HepG2 (cell line): ENCODE measurements around the gene PPP2R1B. TPM values are rescaled to one million over a fixed set of nuclear protein-coding genes. Genes with fewer than 3 reads are reported as not detected.

Source experiments
- CENPT ChIP-seq: sonication (generic); formaldehyde crosslinking; IDR thresholded peaks from 2 replicates; pipeline ENCODE4 v1.8.0; 2022; ENCODE audit warnings: low read depth, mild to moderate bottlenecking, moderate library complexity, missing genetic modification reagents
- ELF1 ChIP-seq: sonication (generic); formaldehyde crosslinking; IDR thresholded peaks from 2 replicates; pipeline ENCODE4 v1.4.0; 2020; ENCODE audit warnings: missing genetic modification reagents
- HDAC1 ChIP-seq: sonication (generic); formaldehyde crosslinking; IDR thresholded peaks from 2 replicates; pipeline ENCODE4 v1.5.1; 2020; ENCODE audit warnings: mild to moderate bottlenecking, missing genetic modification reagents
- KDM1A ChIP-seq: IDR thresholded peaks from 2 replicates; pipeline ENCODE4 v1.6.1; 2016; ENCODE audit warnings: missing compliant biosample characterization
- MAFF ChIP-seq: IDR thresholded peaks from 2 replicates; pipeline ENCODE4 v1.6.1; 2011; ENCODE audit warnings: low read depth, low read length, improper control_type of control experiment
- MBD4 ChIP-seq: IDR thresholded peaks from 2 replicates; pipeline ENCODE4 v1.6.1; 2012; ENCODE audit warnings: low read length, inconsistent platforms, borderline replicate concordance
- RCOR2 ChIP-seq: IDR thresholded peaks from 2 replicates; pipeline ENCODE4 v1.6.1; 2016; ENCODE audit warnings: missing biosample characterization, missing genetic modification reagents
- ZMAT3 ChIP-seq: sonication (generic); formaldehyde crosslinking; conservative IDR thresholded peaks from 2 replicates; pipeline ENCODE4 v1.7.0; 2021; ENCODE audit warnings: missing genetic modification reagents
- polyA plus RNA-seq, 8 experiments: library from polyadenylated mRNA; depleted of rRNA in 3 of 8; stranded (reverse) in 7 of 8; unstranded in 1 of 8; fragments of >200 nt; fragmentation: Illumina TruSeq in 4 of 8; extraction: Trizol in 4 of 8; gene quantifications; 2 replicates each; pipeline versions ENCODE4 v1.2.1 to v1.2.3, GENCODE V29; 2011 to 2016; ENCODE audit warnings: low read depth in 4 of 8, missing spikeins in 1 of 8, mixed read lengths in 1 of 8; ENCODE audit not compliant: insufficient read depth in 1 of 8
- total RNA-seq, 5 experiments: library from RNA; depleted of rRNA; stranded (reverse); fragments of >200 nt; fragmentation: Illumina TruSeq; extraction: Trizol; gene quantifications; 2 replicates each; pipeline ENCODE4 v1.2.3, GENCODE V29; 2016; ENCODE audit warnings: low read depth in 1 of 5
- TF ChIP-seq, protein P1 (sequence below): sonication (generic); formaldehyde crosslinking; conservative IDR thresholded peaks from 2 replicates; pipeline ENCODE4 v1.8.0; 2022; ENCODE audit warnings: missing genetic modification reagents
- TF ChIP-seq, protein P2 (sequence below): sonication (generic); formaldehyde crosslinking; IDR thresholded peaks from 2 replicates; pipeline ENCODE4 v1.5.0; 2020; ENCODE audit warnings: mild to moderate bottlenecking, missing genetic modification reagents
- TF ChIP-seq, protein P3 (sequence below): sonication (generic); formaldehyde crosslinking; conservative IDR thresholded peaks from 2 replicates; pipeline ENCODE4 v1.8.0; 2022; ENCODE audit warnings: mild to moderate bottlenecking, moderate library complexity, missing genetic modification reagents
- TF ChIP-seq, protein P4 (sequence below): sonication (generic); formaldehyde crosslinking; IDR thresholded peaks from 2 replicates; pipeline ENCODE4 v1.4.0; 2020; ENCODE audit warnings: mild to moderate bottlenecking, missing genetic modification reagents
- TF ChIP-seq, protein P5 (sequence below): sonication (generic); formaldehyde crosslinking; IDR thresholded peaks from 2 replicates; pipeline ENCODE4 v1.9.0; 2022; ENCODE audit warnings: missing genetic modification reagents, mild to moderate bottlenecking, borderline replicate concordance
- TF ChIP-seq, protein P6 (sequence below): sonication (generic); formaldehyde crosslinking; IDR thresholded peaks from 2 replicates; pipeline ENCODE4 v1.5.1; 2020; ENCODE audit warnings: mild to moderate bottlenecking, missing genetic modification reagents, borderline replicate concordance

The PPP2R1B gene
- total and polyA plus RNA-seq, 2 of the 13 experiments (the other 11 are each of a cell fraction or from before 2014, with no cell fraction given) = 22.1 to 56.8 TPM

DNA sequence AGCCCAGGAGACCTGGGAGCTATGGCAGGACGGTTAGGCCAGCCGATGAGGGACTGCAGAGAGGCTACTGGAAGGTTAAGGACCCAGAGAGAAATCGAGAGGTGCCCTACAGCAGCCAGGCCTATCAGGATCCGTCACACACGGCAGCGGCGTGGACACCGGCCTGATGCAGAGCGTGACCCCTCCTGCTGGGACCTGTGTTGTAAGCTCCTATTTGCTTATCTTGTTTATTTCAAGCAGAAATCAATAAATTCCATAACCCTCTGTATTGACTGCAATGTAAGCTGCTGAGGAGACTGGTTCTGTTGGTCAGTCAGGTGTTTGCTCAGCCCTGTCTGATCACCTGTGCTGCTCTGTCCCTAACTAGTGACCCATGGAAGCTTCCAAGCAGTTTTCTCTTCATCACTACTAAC lies 39.9 kb downstream of the PPP2R1B start (continued):
- TF ChIP-seq, protein P1, sequence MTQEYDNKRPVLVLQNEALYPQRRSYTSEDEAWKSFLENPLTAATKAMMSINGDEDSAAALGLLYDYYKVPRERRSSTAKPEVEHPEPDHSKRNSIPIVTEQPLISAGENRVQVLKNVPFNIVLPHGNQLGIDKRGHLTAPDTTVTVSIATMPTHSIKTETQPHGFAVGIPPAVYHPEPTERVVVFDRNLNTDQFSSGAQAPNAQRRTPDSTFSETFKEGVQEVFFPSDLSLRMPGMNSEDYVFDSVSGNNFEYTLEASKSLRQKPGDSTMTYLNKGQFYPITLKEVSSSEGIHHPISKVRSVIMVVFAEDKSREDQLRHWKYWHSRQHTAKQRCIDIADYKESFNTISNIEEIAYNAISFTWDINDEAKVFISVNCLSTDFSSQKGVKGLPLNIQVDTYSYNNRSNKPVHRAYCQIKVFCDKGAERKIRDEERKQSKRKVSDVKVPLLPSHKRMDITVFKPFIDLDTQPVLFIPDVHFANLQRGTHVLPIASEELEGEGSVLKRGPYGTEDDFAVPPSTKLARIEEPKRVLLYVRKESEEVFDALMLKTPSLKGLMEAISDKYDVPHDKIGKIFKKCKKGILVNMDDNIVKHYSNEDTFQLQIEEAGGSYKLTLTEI = no peak
- TF ChIP-seq, protein P2, sequence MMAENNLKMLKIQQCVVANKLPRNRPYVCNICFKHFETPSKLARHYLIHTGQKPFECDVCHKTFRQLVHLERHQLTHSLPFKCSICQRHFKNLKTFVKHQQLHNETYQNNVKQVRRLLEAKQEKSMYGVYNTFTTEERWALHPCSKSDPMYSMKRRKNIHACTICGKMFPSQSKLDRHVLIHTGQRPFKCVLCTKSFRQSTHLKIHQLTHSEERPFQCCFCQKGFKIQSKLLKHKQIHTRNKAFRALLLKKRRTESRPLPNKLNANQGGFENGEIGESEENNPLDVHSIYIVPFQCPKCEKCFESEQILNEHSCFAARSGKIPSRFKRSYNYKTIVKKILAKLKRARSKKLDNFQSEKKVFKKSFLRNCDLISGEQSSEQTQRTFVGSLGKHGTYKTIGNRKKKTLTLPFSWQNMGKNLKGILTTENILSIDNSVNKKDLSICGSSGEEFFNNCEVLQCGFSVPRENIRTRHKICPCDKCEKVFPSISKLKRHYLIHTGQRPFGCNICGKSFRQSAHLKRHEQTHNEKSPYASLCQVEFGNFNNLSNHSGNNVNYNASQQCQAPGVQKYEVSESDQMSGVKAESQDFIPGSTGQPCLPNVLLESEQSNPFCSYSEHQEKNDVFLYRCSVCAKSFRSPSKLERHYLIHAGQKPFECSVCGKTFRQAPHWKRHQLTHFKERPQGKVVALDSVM = no peak
- TF ChIP-seq, protein P3, sequence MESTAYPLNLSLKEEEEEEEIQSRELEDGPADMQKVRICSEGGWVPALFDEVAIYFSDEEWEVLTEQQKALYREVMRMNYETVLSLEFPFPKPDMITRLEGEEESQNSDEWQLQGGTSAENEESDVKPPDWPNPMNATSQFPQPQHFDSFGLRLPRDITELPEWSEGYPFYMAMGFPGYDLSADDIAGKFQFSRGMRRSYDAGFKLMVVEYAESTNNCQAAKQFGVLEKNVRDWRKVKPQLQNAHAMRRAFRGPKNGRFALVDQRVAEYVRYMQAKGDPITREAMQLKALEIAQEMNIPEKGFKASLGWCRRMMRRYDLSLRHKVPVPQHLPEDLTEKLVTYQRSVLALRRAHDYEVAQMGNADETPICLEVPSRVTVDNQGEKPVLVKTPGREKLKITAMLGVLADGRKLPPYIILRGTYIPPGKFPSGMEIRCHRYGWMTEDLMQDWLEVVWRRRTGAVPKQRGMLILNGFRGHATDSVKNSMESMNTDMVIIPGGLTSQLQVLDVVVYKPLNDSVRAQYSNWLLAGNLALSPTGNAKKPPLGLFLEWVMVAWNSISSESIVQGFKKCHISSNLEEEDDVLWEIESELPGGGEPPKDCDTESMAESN (CRISPR knock-in tag) = no peak; the same call in 1 of the 2 replicates
- TF ChIP-seq, protein P4, sequence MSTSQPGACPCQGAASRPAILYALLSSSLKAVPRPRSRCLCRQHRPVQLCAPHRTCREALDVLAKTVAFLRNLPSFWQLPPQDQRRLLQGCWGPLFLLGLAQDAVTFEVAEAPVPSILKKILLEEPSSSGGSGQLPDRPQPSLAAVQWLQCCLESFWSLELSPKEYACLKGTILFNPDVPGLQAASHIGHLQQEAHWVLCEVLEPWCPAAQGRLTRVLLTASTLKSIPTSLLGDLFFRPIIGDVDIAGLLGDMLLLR (CRISPR knock-in tag) = no peak
- peak; percentile 57; the same call in 1 of the 2 replicates for TF ChIP-seq KDM1A
- peak; percentile 57 for TF ChIP-seq MAFF
- peak; percentile 75; the same call in 1 of the 2 replicates for TF ChIP-seq MBD4
- TF ChIP-seq, protein P5, sequence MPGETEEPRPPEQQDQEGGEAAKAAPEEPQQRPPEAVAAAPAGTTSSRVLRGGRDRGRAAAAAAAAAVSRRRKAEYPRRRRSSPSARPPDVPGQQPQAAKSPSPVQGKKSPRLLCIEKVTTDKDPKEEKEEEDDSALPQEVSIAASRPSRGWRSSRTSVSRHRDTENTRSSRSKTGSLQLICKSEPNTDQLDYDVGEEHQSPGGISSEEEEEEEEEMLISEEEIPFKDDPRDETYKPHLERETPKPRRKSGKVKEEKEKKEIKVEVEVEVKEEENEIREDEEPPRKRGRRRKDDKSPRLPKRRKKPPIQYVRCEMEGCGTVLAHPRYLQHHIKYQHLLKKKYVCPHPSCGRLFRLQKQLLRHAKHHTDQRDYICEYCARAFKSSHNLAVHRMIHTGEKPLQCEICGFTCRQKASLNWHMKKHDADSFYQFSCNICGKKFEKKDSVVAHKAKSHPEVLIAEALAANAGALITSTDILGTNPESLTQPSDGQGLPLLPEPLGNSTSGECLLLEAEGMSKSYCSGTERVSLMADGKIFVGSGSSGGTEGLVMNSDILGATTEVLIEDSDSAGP (CRISPR knock-in tag) = peak; percentile 61; the same call in 1 of the 2 replicates
- TF ChIP-seq, protein P6, sequence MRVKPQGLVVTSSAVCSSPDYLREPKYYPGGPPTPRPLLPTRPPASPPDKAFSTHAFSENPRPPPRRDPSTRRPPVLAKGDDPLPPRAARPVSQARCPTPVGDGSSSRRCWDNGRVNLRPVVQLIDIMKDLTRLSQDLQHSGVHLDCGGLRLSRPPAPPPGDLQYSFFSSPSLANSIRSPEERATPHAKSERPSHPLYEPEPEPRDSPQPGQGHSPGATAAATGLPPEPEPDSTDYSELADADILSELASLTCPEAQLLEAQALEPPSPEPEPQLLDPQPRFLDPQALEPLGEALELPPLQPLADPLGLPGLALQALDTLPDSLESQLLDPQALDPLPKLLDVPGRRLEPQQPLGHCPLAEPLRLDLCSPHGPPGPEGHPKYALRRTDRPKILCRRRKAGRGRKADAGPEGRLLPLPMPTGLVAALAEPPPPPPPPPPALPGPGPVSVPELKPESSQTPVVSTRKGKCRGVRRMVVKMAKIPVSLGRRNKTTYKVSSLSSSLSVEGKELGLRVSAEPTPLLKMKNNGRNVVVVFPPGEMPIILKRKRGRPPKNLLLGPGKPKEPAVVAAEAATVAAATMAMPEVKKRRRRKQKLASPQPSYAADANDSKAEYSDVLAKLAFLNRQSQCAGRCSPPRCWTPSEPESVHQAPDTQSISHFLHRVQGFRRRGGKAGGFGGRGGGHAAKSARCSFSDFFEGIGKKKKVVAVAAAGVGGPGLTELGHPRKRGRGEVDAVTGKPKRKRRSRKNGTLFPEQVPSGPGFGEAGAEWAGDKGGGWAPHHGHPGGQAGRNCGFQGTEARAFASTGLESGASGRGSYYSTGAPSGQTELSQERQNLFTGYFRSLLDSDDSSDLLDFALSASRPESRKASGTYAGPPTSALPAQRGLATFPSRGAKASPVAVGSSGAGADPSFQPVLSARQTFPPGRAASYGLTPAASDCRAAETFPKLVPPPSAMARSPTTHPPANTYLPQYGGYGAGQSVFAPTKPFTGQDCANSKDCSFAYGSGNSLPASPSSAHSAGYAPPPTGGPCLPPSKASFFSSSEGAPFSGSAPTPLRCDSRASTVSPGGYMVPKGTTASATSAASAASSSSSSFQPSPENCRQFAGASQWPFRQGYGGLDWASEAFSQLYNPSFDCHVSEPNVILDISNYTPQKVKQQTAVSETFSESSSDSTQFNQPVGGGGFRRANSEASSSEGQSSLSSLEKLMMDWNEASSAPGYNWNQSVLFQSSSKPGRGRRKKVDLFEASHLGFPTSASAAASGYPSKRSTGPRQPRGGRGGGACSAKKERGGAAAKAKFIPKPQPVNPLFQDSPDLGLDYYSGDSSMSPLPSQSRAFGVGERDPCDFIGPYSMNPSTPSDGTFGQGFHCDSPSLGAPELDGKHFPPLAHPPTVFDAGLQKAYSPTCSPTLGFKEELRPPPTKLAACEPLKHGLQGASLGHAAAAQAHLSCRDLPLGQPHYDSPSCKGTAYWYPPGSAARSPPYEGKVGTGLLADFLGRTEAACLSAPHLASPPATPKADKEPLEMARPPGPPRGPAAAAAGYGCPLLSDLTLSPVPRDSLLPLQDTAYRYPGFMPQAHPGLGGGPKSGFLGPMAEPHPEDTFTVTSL = peak; percentile 80; the same call in 1 of the 2 replicates
- peak; percentile 58; the same call in 1 of the 2 replicates for TF ChIP-seq RCOR2 (CRISPR knock-in tag)
- no peak for TF ChIP-seq CENPT (CRISPR knock-in tag)
- TF ChIP-seq HDAC1 (CRISPR knock-in tag) = peak; percentile 94
- 0 out of 2 replicates have a peak, but pooled peaks have one; percentile 45 for TF ChIP-seq ZMAT3
- TF ChIP-seq ELF1 (CRISPR knock-in tag) = 0 out of 2 replicates have a peak, but pooled peaks have one; percentile 21
